Fibroblast of upper back skin (primary cell): Measurements from ENCODE around the gene MACROD2.

Experiments used
- DNase-seq: peaks from one replicate; pipeline ENCODE4 v3.0.0-alpha.2; 2013

Gene MACROD2

DNA sequence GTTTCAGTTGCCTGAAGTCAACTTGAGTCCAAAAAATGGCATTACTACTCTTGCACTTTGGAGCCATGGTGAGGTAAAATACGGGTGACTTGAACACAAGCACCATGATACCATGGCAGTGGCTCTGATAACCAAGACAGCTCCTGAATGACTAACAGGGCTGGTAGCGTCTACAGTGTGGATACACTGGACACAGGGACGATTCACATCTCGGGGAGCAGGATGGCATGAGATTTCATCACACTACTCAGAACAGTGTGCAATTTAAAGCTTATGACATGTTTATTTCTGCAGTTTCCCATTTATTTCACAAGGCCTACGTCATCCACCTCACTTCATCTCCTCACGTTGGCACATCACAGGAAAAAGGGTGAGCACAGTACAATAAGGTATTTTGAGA is 1627.1 kb downstream of the MACROD2 start:
- no peak for DNase-seq

DNA sequence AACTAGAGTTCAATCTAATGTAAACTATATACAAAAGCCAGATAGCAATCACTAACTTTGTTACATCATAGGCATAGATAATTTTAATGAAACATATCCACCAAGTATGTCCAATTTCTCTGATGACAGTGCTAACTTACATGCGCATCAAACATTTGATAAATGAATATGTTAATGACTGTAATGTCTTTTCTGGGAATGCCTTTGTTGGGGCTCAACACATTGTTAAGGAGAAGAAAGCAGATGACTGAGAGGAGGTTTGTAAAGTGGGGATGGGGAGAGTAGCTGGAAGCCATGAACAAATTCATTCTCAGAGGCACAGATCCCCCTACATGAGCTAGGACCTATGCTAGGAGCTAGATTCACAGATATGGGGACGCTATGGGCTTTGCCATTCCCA is 1627.9 kb downstream of the MACROD2 start:
- DNase-seq, result no peak

DNA sequence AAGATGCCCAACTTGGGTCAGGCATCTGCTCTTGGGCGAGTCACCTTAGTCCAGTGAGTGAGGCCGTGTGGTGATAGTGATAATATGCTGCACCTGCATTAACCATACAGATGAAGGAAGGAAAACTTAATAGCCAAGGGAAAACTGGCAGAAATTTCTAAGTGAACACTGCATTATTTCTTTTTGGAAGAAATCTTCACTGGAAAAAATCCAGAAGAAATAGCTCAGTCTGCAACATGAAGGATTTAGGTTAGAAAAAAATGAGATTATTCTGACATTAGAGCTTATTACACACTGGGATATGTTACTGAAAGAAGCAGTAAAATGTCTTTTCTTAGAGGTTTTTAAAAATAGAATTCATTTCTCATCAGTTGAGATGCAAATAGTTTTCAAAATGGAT is 1630.7 kb downstream of the MACROD2 start:
- no peak for DNase-seq

DNA sequence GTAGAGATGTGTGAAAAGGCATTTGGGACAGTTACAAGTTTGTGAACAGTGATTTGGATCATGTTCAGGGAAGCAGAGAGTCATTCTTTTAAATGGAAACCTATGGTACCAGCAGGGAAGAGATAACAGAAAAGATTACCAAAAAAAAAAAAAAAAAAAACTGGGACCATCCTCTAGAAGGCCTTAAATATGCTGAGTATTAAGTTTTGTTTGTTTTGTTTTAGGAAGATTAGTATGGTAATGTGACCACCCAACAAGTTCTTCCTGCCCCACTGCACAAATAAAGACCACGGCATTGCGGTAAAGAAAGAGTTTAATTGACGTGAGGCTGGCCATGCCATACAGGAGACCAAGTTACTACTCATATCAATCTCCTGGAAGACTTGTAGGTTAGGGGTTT is 1631.8 kb downstream of the MACROD2 start:
- DNase-seq, result no peak

DNA sequence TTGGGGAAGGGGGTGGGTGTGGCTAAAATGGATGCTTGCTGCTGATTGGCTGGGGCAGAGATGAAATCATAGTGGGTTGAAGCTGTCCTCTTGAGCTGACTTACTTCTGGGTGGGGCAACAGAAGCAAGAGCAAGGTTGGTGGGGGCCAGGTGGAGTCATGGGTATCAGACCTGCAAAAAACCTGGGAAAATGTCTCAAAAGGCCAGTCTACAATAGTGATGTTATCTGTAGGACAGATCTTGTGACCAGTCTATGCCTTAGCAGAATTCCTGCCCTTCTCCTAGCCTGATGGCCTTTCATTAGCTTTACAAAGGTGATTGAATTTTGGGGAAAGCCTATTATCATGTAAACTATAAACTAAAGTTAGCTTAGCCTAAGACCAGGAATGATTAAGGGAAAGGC is 1632.2 kb downstream of the MACROD2 start:
- DNase-seq, result no peak

DNA sequence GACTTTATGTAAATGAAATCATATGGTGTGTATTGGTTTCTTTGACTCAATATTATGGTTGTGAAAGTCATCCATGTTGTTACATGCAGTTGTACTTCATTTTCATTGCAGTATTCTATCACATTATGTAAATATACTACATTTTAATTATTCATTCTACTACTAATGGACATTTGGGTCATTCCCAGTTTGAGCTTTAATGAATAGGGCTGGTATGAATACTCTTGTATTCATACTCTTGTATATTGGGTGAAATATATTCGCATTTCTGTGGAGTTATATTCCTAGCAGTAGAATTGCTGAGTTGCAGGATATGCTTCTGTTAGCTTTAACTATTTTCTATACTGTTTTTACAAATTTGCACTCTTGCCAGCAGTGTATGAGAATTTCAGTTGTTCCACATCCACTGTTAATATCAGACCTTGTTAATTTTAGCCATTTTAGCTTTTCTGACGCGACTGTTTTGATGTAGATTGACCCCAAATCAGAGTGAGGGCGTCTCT is 1633.6 kb downstream of the MACROD2 start:
- no peak for DNase-seq

DNA sequence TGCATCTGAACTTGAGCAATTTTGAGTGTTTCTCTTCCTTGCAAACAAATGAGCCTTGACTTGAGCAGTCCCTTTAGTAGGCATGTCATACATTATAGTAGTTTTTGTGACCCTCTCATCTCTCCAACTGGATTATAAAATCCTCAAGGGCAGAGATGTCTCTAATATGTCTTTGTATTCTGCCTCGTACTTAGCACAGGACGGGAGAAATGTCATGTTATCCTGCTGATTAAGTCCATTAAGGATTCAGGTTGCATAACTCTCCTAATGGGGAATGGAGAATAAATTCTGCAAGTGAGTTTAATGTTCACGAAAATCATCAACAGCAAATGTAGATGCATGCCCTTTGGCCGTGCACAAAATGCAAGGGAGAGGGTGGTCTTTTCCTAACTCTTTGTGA is 1635.0 kb downstream of the MACROD2 start:
- no peak for DNase-seq

DNA sequence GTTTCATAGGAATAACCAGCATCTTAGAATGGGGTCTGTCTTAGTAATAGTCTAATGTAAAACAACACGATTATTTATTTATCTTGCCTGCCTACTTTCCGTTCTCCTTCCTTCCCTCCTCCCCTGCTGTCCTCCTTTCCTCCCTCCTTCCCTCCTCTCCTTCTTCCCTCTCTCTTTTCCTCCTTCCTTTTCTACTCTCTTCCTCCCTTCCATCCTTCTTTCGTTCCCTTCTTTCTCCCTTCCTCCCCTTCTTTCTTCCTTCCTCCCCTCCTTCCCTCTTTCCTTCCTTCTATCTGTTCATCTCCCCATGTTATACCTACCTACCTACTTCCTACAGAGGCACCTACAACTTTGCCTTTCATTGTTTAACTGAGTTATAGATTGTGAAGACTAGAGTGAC is 1637.4 kb downstream of the MACROD2 start:
- no peak for DNase-seq

DNA sequence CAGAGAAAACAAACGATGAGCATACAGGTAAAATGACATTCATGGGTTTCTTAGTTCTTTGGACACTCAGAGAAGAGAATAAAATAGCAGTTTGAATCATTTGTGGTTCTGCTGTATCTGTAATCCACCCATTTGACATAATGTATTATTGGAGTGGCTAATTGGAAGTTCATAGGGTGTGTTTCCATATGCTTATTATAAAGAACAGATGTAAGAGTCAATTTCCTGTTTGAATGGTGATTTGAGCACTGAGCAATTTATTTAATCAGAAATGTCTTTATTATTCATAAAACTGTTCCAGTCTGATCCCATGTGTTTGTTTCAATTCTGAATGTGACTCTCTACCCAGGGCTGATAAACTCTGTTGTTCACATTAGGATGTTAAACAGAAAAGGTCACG is 1638.8 kb downstream of the MACROD2 start:
- DNase-seq, result peak; percentile 7

DNA sequence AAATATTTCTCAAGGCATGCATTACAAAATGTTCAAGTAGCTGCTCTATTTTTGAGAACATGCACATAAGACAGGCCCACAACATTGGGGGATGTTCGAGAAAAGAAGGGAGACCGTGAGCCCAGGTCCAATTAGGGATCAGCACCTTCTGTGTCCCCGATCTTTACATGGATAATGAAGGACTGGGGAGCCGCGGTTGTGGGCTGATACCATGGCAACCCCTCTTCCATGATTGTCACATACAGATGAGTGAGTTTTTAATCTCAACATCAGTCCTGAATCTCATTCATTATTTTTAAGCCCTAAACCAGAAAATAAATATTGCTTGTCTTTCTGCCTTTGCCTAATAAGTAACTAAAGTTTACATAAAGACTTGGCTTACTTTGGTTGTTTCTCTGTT is 1642.2 kb downstream of the MACROD2 start:
- no peak for DNase-seq

DNA sequence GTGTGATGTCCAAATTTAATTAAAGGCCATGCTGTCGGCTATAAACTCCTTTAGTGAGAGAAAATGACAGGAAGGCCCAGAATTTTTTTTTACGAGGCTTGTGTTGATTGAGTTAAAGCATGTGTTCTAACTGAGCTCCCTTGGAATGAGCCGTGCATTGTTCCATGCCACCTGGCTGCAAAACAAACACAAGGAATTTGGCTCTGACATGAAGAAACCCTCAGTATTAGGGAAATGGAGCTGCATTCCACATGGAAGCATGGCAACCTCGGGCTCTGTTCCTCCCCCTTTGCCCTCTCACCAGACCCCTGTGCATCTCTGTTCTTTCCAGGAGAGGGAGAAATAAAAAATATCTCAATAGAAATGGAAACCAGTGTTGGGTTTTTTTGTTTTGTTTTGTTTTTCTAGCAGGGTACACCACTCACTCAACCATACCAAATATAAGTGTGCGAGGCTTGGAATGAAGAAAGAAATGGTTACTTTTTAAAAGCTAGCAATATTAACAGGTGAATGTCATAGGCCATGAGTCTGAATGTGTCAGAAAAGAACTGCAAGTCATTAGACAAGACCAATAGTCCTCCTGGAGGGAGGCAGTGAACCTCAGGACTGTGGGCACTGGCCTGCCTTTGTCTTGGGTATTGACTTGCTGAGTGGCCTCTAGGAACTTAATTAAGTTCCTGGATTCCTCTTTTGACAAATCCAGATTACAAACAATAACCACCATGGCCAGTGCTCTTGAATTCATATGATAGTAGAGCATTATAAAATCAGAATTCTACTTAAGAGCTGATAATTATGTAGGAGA is 1642.8 kb downstream of the MACROD2 start:
- DNase-seq, result no peak

DNA sequence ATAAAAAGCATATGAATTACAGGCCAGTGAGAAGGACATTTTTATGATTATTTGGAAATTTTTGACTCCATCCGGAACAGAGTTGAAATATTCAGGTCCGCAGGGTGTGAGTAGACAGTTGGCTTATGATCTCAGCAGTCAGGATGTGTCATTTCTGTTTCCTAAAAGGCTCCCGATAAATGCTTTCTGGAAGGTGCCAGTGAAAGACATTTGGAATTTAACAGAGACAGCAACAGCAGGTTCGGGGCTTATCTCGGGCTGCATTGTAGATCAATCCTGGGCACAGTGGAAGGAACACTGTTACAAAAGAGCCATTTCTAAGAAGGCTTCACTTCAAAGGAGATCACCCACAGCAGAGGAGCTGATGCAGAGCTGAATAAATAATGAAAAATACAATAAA is 1643.5 kb downstream of the MACROD2 start:
- DNase-seq, result no peak

DNA sequence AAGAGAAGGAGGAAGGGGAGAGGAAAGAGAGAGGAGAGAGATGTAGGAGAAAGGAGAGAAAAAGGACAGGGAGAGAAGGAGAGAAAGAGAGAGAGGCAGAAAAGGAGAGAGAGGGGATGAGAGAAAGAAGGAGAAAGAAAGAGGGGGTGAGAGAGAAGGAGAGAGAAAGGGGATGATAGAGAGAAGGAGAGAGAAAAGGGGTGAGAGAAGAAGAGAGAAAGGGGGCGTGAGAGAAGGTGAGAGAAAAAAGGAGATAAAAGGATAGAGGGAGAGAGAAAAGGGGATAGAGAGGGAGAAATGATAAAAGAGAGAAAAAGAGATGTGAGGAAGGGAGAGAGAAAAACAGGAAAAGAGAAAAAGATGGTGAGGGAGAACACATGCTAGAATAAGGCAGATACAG is 1644.5 kb downstream of the MACROD2 start:
- no peak for DNase-seq

DNA sequence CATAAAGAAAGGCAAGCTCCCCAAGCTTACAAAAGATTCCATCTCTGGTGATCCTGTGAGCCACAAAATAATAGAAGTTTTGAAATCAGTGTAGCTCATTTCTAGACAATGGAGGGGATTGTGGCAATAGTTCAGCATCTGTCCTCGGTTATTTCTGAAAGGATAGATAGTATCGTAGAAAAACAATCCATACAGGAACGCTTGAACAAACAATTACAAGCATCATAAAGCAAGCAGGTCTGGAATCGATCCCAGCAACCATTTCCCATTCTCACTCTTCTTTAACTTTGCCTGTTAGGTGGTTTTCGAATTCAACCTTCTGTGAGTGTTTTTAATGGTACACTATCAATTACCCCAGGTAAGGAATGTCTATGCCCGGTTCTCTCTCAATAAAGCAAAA is 1646.8 kb downstream of the MACROD2 start:
- no peak for DNase-seq

DNA sequence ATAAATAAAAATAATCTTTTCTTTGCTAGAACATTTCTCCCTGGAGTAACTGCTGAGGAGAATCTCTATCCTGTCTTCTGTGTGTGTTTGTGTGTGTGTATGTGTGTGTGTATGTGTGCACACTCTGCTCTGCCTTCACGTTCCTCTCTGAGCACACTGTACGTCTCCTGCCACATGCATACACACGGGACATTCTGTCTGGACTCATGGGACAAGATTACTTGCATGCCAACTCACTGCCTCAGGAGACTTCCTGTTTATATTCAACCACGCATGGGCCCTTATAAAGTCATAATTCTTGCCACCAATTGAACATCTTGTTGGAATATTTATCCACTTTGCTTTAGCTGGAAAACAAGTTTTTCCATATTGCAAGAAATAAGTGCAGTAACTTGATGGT is 1647.4 kb downstream of the MACROD2 start:
- DNase-seq, result peak; percentile 38

DNA sequence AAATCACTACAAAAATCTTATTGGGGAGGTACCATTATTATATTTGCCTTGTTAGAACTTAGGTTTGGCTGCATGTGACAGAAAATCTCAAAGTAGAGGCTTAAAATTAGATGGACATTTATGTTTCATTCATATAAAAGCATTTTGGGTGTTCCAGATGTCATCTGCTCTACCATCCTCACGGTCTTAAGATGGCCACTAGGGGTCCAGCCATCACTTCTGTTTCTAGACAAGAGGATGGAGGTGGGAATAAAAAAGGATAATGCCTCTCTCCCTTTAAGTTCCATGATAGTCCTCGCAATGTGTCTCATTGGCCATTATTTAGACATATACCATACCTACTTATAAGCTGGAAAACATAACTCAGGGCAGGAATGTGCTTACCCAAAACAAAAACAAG is 1648.4 kb downstream of the MACROD2 start:
- DNase-seq, result peak; percentile 12

DNA sequence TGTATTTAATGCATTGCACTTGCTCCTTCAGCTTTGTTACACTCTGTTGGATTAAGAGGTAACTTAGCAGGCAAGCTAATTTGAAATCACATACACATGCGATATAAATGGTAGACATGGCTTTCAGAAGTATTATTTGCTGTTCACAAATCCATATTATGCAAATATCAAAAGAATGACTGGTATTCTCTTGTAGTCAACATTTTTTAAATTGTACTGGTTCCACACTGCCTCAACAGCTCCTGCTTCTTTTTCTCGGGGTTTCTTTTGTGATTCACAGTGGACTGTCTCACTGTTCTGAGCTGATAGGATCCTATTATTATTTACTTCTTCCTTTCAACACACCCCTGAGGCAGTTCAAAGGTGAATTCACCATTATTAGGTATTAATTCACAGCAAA is 1650.5 kb downstream of the MACROD2 start:
- no peak for DNase-seq

DNA sequence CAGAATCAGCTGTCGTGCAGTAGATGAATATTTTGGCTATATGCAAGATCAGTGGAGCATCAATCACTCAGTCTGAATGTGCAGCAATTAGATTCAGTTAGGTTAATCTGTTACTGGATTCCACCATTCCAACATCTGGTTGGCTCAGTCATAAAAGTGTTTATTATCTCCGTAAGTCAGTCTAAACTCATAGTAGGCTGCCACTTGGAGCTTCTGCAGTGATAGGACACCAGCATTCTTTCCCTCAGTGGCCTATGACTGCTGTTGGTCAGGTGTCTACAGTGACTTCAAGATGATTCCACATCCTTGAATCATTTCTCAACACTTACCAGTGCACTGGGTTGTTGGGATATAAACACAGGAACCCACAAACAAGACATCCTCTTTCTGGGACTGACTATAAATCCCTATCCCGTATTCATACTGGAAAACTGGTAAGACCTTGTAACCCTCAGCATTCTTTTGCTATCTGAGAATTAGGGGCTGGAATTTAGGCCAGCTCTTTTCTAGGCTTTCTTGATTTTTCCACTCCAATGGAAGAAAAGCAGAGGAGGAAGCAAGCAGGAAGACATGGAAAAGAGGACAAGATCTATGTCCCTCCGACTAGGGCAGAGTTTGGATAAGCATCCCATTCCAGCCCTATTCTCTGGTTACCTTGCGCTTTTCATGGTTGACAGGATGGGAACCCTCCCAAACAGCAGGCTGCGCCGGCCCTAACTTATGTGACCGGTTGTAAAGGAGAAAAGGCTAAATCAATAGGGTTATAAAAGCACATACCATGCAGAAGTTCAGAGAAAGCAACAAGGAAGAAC is 1658.3 kb downstream of the MACROD2 start:
- DNase-seq, result no peak

DNA sequence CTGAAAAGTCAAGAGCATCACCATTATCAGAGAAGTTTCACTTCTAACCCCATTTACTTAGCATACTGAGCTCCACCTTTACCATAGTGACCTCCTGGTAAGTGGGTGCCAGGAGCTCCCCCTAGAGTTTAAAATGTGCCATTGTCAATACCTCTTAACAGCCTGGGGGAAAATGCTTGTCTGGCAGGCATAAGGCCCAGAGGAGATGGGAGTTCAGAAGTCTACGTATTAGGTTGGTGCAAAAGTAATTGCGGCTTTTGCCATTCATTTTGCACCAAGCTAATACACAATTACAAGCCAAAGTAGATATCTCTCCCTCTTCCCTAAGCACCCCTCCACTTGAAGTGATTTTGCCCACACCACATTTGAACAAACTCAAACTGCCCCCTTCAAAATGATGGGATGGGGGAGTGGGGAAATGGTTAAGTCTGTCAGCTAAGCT is 1658.9 kb downstream of the MACROD2 start:
- peak; percentile 60 for DNase-seq

DNA sequence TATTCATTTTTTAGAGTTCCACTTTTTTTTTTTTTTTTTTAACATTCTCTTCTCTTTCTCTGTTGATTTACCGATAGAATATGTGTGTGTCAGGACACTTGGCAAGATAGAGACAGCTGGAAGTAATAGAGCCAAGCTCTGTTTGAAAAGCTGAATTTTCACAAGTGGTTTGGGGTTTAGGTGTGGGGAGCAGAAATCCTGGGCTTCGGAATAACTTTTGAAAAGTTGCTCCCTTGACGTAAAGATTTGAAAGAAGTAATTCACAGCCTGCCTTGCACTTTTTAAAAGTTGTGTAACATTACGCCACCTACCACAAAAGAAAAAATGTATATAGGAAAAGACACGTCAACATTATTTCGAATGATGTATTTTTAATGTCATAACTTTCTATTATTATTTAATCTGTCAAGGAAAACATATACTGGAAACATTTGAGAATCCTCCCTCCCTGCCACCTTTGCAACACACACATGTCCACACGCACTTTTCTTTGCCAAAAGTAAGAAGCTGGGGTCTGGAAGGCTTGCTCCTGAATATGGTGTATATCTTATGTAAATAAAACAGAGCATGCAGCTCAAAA is 1660.1 kb downstream of the MACROD2 start:
- peak; percentile 84 for DNase-seq

DNA sequence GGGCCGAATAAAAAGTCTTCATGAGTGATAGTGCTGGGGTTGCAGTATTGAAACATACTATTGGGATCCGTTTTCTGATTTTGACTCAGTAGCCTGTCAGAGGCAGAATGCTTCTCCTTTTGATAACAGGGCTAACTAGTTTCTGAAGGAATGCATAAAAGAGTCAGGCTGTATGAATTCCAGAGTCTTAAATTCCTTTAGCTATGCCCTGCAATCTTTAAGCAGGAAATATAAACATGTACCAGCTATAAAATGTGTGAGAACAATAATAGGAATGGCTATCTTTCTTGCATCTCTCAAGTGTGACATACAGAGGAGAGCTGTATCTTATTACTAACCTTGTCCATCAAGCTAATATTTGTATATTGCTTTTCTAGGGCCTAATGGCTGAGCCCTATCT is 1660.8 kb downstream of the MACROD2 start:
- peak; percentile 49 for DNase-seq

DNA sequence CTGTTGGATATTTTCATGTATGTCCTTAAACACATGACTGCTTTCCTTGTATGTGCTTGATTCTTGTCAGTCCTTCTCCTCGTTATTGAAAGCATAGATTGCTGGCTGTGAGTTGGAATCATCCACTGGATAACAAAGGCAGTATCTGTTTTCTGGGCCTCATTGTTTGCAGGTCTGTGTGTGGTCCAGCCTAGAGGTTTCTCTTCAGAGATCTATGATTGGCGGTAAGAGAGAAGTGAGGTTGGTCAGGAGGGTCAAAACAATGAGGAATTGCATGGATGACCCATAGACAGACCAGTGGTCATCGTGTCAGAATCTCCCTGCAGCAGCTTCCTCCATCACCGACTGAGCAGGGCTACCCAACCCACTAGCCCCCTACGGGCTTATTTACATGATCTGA is 1663.0 kb downstream of the MACROD2 start:
- DNase-seq, result no peak

DNA sequence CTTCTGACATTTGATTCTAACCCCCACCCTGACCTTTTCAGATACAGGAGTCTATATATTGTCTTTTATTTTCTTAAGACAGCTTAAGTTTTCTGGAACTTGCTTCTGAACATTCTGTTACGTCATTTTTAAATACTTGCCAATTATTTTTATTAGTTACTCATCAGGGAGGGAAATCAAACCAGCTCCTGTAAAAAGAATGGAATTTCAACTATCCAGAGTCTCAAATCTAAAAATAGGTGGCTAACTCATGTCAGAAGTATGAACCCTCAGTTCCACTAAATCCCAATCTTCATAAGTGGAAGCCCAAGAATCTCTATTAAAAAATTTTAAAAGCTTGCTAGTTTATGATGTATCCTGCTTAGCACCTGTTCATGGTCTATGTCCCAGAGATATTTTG is 1677.9 kb downstream of the MACROD2 start:
- DNase-seq, result peak; percentile 92
